BJ (cell line): ENCODE measurements around the gene SMAD9. TPM values are rescaled to one million over a fixed set of nuclear protein-coding genes. Genes with fewer than 3 reads are reported as not detected.

ENCODE experiments used
- CTCF ChIA-PET: fragments of 350-600 bp; formaldehyde crosslinking; extraction: SDS; loops from one replicate; lab custom pipeline; 2021; ENCODE audit warnings: antibody characterized with exemption, inconsistent platforms; lab: Yijun Ruan, JAX
- POLR2A ChIA-PET: fragments of 300-600 bp; sonication (Branson Sonifier 250); formaldehyde crosslinking; extraction: SDS; loops from one replicate; lab custom pipeline; 2021; ENCODE audit warnings: antibody characterized with exemption; lab: Charles Lee
- DNase-seq: peaks from one replicate; pipeline ENCODE4 v3.0.0-alpha.2; 2011; ENCODE audit warnings: low read depth
- H3K27me3 ChIP-seq: 2 replicates; pipeline ENCODE4 v1.6.0; 2011; ENCODE audit warnings: low read length; ENCODE audit not compliant: control insufficient read depth, insufficient read depth
- H3K36me3 ChIP-seq: 2 replicates; pipeline ENCODE4 v1.5.1; 2011; ENCODE audit warnings: low read length; ENCODE audit not compliant: control insufficient read depth, insufficient read depth
- H3K4me3 ChIP-seq: 2 replicates; pipeline ENCODE4 v1.5.1; 2011; ENCODE audit warnings: low read depth, mild to moderate bottlenecking, control low read depth, low read length
- CTCF ChIP-seq: IDR thresholded peaks from 2 replicates; pipeline ENCODE4 v1.5.1; 2011; ENCODE audit warnings: low read depth, mild to moderate bottlenecking, control low read depth, inconsistent platforms, low read length, moderate library complexity; ENCODE audit not compliant: insufficient read depth
- polyA plus RNA-seq: library from polyadenylated mRNA; depleted of rRNA; stranded (reverse); fragments of >200 nt; gene quantifications from 2 replicates; pipeline ENCODE4 v1.2.3, GENCODE V29; 2011

SMAD9 gene
- polyA plus RNA-seq, 1 experiment, result 3.0 TPM

GRCh38 chr13:36848199-36848982, 71.6 kb downstream of the SMAD9 start:
- H3K27me3 ChIP-seq, result no peaks in the 10 kb centered on the region
- POLR2A ChIA-PET, result no interaction called here
- DNase-seq, result no peak
- no peak for TF ChIP-seq CTCF
- peaks cover 1% of the 10 kb centered on the region for H3K36me3 ChIP-seq
- H3K4me3 ChIP-seq, result no peak overlapping the region
- CTCF ChIA-PET, result interaction anchor here (0.7 to 3.1 kb wide), 3 partner anchors 10 to 163 kb away, joined by 3 to 17 read pairs (median 3); no protein-coding TSS in a partner anchor

- no peak for DNase-seq
- TF ChIP-seq CTCF, result no peak
- POLR2A ChIA-PET, result no interaction called here
- no peaks in the 10 kb centered on the region; the same call in 1 of the 2 replicates for H3K36me3 ChIP-seq
- no peak overlapping the region for H3K4me3 ChIP-seq
- H3K27me3 ChIP-seq, result no peaks in the 10 kb centered on the region
- CTCF ChIA-PET, result interaction anchor here (1.3 to 3.1 kb wide), 2 partner anchors 11 to 164 kb away, joined by 3 to 17 read pairs; no protein-coding TSS in a partner anchor
These were observed 72.4 kb downstream of the SMAD9 start for GRCh38 chr13:36847606-36848005.

- Histone ChIP-seq H3K27me3 (no peaks in the 10 kb centered on the region), H3K4me3 (no peak overlapping the region), H3K36me3 (no peaks in the 10 kb centered on the region)
- no peak for TF ChIP-seq CTCF
- CTCF ChIA-PET, result interaction anchor here (0.7 to 2.3 kb wide), 8 partner anchors 9 to 420 kb away, joined by 3 to 11 read pairs (median 4); no protein-coding TSS in a partner anchor
- POLR2A ChIA-PET, result no interaction called here
- DNase-seq, result no peak
These were observed 78.6 kb downstream of the SMAD9 start for GRCh38 chr13:36841391-36841790.

GRCh38 chr13:36840718-36841250, 79.3 kb downstream of the SMAD9 start:
- H3K36me3 ChIP-seq, result no peaks in the 10 kb centered on the region
- H3K4me3 ChIP-seq, result no peak overlapping the region
- CTCF ChIA-PET, result interaction anchor here (0.7 to 2.3 kb wide), 6 partner anchors 8 to 419 kb away, joined by 3 to 11 read pairs (median 4); no protein-coding TSS in a partner anchor
- no peak for DNase-seq
- TF ChIP-seq CTCF, result no peak
- POLR2A ChIA-PET, result no interaction called here
- H3K27me3 ChIP-seq, result no peaks in the 10 kb centered on the region

GRCh38 chr13:36839981-36840380, 80.1 kb downstream of the SMAD9 start:
- Histone ChIP-seq H3K4me3 (no peak overlapping the region), H3K36me3 (no peaks in the 10 kb centered on the region), H3K27me3 (no peaks in the 10 kb centered on the region)
- POLR2A ChIA-PET, result no interaction called here
- no peak for TF ChIP-seq CTCF
- CTCF ChIA-PET, result interaction anchor here (0.5 to 2.3 kb wide), 3 partner anchors 18 to 562 kb away, joined by 3 to 11 read pairs (median 3); no protein-coding TSS in a partner anchor
- DNase-seq, result no peak
